GM19099 (cell line): ENCODE results near the gene SOBP.

Experiments
- POLR2A ChIP-seq: IDR thresholded peaks from 3 replicates; pipeline ENCODE4 v1.6.1; 2011; ENCODE audit warnings: low read depth; ENCODE audit not compliant: insufficient read length; ENCODE audit errors: extremely low read depth

SOBP gene

DNA sequence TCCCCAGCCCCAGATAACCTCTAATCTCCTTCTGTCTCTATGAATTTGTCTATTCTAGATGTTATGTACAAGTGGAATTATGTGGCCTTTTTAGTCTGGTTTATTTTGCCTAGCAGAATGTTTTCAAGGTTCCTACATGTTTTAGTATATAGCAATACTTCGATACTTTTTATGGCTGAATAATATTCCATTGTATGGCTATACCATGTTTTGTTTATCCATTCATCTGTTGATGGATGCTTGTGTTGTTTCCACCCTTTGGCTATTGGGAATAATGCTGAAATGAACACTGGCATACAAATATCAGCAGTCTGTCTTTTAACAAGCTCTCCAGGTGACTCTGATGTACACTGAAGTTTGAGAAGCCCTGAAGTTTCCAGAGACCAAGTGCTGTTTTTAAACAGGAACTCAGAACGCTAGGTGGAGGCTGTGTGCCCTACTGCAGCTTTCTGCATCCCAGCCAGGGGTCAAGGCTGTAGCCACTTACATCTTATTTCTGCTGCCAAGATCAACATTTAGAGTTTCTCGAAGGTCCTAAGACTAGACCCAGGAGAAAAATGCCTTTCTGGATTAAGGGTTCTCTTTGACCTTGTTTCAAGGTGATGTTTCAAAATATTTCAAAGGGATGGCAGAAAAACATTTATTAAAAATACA is 123.0 kb downstream of the SOBP start:
- TF ChIP-seq POLR2A, result no peak

DNA sequence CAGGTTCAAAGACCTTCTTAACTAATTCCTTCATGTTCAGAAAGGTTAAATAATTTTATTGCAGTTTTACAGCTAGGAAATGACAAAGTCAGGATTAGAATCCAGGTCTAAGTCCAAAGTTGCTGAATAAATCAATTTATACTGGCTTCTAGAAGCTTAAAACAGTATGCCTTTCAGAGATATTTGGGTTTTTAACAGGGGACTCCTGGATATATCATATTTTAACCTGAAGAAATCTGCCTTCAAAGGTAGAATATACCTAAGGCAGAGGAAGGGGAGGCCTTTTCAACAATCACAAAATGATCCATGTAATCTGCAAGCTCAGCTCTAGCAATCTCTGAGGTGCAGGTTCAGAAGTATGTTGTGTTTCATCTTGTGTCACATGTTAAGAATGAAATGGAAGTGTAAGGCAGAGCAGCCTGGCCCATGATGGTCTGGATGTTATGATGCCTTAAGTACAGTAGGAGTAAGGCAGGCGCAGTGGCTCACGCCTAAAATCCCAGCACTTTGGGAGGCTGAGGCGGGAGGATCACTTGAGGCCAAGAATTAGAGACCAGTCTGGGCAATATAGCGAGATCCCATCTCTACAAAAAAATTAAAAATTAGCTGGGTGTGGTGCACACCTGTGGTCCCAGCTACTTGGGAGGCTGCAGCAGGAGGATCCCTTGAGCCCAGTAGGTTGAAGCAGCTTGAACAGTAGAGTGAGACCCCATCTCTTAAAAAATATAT is 123.9 kb downstream of the SOBP start:
- TF ChIP-seq POLR2A, result no peak

DNA sequence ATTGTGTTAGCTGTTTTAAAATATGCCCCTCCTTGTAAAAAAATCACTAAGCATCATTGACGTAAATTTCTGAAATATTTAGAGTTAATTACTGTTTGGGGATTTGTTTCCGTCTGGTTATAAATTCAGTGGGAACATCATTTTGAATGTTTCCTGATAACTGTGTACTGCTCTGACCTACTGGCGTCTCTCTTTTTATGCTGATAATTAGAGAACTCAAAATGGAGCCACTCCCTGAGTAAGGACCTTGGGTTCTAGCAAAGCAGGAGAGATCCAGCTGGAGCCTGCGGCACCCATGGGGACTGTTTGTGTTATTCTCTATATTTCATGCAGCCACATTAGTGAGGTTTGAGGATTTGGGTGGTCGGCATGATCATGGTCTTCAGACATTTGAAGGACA is 124.9 kb downstream of the SOBP start:
- no peak for TF ChIP-seq POLR2A

DNA sequence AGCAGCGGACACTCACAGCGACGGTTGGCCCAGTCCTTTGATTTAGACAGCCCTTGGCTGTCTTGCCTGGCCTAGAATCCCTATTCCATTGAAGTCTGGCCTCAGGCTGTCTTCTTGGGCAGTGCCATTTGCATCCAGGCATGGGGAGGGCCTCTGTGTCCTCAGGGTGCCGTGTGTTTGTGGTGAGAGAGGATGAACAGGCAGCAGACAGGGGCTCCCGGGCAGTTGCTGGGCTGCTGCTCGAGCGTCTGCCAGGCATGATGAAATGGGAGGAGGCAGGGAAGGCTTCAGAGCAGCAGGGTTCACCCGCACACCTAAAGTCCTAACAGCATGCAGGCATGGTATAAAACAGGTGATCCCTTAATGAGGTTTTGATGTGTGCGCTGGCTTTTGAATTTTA is 126.9 kb downstream of the SOBP start:
- no peak for TF ChIP-seq POLR2A

DNA sequence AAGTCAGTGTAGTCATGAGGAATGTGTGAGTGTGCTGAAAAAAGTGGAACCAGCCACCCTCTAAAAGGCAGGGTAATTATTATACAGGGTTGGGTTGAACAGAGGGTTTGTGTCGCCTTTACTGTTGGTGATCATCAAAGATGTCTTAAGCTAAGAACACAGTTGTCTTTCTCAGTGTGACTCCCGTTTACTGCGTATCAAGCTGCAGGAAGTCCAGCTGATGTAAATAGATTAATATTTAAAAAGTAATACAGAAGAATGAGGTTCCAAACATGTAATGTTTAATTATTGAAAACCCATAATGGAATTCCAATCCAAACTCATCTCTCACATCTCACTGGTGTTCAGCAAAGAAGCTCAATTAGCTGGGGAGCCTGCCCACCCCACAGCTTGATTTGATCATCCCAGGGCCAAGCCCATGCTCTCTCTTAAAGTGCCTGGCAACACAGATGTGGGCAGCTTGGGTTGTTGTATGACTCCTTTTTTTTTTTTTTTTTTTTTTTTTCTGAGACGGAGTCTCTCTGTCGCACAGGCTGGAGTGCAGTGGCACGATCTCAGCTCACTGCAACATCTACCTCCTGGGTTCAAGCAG is 127.5 kb downstream of the SOBP start:
- TF ChIP-seq POLR2A, result no peak

DNA sequence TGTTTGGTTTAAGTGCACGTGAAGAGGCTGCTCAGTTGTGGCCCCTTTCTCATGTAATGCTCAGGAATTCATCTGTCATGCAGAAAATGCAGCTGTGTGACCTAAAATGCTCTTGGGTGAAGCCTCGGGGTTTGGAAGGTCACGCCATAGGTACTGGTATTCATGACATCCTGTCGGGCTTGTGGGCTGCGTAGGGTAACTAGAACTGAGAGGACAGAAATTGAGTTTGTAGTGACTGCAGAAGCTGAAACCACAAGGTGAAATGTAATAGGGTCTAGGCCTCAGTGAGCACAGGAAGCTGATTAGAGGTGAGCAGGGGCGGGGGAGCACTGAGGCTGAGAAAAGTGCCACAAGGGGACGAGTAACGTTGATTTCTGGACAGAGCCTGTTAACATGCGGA is 128.8 kb downstream of the SOBP start:
- TF ChIP-seq POLR2A, result no peak

DNA sequence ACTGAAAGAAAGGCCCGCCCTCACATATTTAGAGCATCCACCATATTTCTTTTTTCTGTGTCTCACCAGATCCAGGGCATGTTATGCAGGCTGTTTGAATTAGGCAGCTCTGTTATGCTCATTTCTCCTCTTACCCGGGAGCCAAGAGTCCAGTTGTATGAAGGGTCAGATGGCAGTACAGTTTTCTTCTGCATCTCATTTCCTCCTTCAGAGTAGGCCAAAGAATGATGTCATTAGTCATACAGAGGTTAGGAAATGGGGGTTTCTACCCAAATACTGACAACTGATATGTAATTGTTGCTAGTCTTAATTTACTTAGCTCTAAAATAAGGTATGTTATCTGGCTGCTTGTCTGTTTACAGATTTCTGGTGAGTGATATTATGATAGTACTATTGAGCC is 130.8 kb downstream of the SOBP start:
- TF ChIP-seq POLR2A, result no peak

DNA sequence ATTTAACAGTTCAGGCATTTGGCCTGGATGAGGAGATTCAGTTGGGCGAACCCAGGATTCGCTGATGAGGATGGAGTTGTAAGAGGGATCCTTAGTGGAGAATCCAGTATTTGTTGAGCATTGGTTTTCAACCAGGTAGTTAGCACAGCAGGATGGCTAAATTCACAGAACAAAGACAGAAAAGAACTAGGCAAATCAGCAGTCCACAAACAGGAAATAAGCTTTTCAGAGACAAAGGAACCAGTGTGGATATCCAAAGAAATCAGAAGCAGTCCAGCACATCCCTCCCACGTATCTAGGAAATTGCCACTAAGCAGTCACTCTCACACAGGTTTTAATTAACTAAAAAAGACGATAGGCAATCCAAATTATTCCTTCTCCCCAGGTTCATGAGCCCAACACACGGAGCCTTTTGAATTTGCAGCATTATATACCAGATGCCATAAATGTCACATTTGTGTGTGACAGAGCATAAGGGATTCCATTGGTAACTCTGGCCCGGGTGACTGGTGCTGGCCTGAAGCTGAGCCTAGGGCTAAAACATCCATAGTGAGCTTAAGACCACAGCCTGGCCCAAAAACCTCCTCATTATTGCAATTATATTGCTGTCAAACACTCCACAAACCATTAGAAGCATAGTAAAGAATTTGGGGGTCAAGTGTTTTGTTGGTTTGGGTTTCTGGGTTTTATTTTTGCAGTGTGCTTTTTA is 131.5 kb downstream of the SOBP start:
- TF ChIP-seq POLR2A, result no peak

DNA sequence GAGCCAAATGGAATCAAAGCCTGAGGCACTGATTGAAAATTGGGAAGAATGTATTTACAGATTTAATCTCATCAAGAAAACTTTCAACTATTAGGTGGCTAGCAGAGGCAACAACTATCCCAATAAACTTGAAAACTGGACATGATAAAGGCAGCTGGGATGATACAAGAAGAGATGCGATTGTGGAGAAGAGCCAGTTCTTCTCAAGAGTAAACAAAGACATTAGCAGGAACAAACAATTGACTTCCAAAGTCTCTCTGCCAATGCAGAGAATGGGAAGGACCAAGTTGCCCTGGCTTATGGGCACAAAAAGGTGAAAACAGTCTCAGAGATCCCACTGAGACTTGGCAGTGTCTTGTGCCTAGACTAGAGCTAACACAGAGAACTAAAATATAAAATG is 132.4 kb downstream of the SOBP start:
- TF ChIP-seq POLR2A, result no peak

DNA sequence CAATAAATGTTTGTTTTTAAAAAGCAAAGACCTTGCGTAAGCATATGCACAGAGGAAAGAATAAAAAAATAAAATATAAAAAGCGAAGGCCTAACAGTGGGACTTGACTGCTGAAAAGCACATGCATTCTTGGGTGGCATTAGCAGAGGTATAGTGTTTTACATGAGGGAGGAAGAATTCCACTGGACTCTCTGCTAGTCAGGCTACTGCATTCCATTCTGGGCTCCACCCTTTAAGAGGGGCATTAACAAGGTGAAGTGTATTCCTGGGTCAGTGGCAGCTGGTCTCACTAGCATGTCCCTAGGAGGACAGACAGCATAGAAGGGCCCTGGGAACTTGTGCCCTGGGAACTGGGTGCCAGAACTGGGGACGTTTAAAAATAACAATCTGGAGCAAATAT is 134.1 kb downstream of the SOBP start:
- no peak for TF ChIP-seq POLR2A

DNA sequence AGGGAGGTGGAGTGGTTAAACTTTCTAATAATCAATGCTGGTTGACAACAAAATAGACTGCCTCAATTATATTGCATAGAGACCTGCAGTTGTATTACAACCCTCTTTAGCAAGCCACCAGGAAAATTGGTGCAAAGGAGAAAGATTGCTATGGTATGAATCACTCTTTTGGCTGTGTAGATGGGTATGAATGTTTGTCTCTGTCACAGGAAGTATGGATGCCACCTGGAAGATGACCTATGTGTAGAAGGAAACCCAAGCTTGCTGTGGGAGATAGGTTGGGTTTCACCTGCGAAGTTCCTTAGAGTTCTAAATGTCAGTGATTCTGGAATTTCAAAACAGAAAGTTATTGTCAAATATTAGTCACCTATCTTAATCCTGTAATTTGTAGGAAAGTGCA is 134.6 kb downstream of the SOBP start:
- TF ChIP-seq POLR2A, result no peak

DNA sequence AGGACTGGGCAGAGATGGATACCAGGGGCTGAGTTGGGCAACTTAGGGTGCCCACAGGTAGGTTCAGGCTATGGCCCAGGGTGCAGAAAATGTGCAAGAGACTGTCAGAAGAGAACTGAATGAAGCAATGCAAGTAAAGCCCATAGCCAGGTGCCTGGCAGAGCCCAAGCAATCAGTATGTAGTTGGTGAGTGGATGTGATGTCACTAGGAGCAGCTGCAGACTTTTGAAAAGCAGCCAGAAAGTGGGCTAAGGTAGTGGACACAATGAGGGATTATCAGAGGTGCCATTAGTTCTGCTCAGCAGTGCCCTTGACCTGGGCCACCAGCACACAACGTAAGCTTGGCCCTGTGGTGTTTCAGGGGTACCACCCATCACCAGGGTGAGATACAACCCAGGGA is 135.3 kb downstream of the SOBP start:
- TF ChIP-seq POLR2A, result no peak

DNA sequence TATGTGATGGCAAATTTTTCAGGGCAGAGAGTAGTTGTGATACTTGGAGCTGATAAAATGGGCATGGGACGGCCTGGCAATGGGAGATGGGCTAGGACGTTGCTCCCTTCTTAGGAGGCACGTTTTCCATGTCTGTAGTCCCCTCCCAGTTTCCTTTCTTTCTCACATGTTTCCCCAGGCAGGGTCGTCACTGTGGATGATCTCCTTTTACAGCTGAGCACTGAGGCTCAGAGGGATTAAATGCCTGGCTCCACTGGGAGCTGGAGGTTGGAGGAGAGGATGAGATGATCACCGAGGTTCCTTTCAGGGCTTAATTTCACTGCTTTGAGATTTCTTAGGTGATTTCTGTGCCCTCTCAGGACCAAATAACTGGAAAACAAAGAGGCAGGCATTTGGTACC is 136.7 kb downstream of the SOBP start:
- TF ChIP-seq POLR2A, result no peak

DNA sequence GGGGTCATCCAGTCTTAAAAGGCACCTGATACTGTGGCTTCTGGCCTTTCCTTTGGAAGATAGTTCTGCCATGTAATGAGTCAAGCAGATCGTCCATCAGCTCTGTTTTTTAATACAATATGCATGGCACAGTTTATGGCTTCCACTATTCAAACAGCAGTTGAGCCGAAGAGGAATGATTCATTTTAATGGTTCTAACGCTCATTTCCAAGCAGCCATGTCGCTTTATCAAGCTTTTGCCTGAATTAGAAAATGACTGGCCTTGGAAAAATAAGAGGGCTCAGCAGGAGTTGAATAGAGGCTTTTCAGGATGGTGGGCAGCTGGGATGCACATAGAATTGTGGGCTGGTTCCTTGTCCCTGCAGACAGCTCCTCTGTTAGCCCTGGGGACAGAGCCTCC is 138.1 kb downstream of the SOBP start:
- no peak for TF ChIP-seq POLR2A

DNA sequence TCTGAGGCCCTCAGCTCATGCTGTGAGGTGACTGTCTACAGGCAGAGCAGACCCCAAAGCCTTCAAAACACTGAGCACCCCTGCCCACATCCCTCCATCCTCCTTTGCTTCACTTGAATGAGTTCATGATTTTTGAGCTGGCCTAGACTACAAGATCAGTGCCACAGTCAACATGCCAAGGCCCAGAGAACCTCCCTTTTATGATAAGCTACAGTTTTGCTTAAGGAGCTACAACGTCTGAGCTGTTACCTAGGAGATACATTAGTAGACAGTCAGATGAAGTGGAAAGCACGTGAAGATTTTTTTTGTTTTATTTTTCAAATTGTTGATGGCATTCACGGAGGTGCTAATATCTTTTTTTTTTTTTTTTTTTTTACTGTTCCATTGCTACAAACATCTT is 139.0 kb downstream of the SOBP start:
- no peak for TF ChIP-seq POLR2A
